VCaP (cell line): ENCODE results near the gene SLC17A7.
A peak's percentile ranks its signal among the peaks of the same experiment; 100 is the strongest.

ENCODE experiments used
- H3K27ac ChIP-seq: fragments of 450-650 bp; 2 replicates; pipeline ENCODE4 v1.5.1; 2017
- CTCF ChIP-seq: fragments of 450-650 bp; conservative IDR thresholded peaks from 2 replicates; pipeline ENCODE4 v1.5.1; 2017; ENCODE audit warnings: mild to moderate bottlenecking, moderate library complexity

The SLC17A7 gene

DNA sequence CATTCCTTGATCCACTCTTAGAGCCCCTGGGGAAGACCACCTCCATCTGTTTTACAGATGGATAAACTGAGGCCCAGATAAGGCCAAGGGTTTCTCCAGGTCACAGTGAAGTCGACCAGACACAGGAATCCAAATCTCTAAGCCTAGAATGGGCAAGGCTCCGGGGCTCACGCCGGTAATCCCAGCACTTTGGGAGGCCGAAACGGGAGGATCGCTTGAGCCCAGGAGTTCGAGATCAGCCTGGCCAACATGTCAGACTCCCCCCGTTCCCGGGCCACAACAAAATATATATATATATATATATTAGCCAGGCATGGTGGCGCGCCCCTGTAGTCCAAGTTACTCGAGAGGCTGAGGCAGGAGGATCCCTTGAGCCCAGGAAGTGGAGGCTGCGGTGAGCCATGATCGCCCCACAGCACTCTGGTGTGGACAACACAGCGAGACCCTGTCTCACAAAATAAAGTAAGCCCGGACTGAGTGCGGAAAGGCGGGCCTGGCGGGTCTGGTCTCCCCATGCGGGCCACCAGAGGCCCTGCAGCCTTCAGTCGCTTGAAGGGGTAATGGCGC, 45.5 kb upstream of the SLC17A7 start:
- no peak for TF ChIP-seq CTCF
- H3K27ac ChIP-seq = peak overlapping the region; percentile 96

DNA sequence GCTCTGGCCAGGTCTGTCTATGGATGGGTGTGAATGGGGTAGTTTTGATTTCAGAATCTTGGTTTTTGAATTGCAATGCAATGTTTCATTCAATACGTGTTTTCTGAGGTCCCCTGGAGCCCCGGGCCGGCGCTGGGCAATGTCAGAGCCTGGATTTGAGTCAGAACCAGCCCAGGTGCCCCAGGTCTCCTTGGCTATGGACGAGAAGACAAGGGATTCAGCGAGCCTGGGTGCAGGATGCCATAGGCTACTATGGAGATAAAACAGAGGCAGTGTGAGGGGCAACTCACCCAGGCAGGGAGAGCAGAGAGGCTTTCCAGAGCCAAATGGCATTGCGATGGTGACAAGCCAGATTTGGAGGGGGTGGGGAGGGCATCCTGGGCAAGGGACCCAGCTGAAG, 44.9 kb upstream of the SLC17A7 start:
- H3K27ac ChIP-seq = no peak overlapping the region; the same call in 1 of the 2 replicates

GRCh38 chr19:49481020-49481683, 39.8 kb upstream of the SLC17A7 start:
- TF ChIP-seq CTCF = no peak
- H3K27ac ChIP-seq = no peak overlapping the region

More for the DNA sequence above, 44.9 kb upstream of the SLC17A7 start:
- no peak for TF ChIP-seq CTCF

DNA sequence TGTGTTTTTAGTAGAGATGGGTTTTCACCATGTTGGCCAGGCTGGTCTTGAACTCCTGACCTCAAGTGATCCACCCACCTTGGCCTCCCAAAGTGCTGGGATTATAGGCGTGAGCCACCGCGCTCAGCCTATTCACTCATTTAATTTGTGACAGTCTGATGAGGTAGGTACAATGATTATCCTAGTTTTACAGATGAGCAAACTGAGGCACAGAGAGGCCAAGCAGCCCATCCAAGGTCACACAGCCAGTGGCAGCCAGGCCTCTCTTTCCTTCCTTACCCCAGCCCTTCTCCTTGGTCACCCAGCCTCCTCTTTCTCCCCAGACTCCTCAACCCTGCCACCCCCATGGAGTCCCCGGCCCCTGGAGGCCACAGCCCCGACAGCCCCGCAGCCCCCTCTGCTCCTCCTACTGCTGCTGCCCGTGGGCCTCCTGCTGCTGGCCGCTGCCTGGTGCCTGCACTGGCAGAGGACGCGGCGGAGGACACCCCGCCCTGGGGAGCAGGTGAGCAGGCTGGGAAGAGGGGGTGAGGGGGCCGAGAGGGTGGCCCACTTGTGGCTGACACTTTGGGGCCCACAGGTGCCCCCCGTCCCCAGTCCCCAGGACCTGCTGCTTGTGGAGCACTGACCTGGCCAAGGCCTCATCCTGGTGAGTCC, 38.8 kb upstream of the SLC17A7 start:
- no peak for TF ChIP-seq CTCF
- no peak overlapping the region for H3K27ac ChIP-seq

GRCh38 chr19:49475995-49476880, 34.9 kb upstream of the SLC17A7 start:
- H3K27ac ChIP-seq = no peak overlapping the region
- peak; percentile 20; the same call in 1 of the 2 replicates for TF ChIP-seq CTCF

GRCh38 chr19:49475191-49475917, 34.0 kb upstream of the SLC17A7 start:
- no peak for TF ChIP-seq CTCF

More at GRCh38 chr19:49475191-49475917, 34.0 kb upstream of the SLC17A7 start:
- no peak overlapping the region for H3K27ac ChIP-seq
